ENCODE measurements around the gene CDH13.

CDH13 gene

DNA sequence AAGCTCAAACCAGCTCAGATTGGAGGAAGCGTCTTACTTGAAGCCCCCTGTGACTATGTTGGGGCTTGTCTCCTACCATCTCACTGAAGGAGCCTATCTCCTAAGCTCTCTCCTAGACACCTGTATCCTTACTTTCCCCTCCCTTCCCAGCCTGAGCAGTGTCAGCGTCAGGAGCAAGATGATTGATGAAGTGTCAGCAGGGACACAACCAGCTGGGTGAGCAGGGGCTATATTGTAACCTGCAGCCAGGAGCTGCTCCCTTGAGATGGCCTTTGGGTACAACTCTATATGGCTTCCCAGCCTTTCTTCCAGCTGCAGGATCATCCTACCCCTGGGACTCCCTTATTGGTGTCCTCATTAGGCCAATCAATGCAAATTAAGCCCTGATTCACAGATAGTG lies 1097.8 kb downstream of the CDH13 start:
- TF ChIP-seq, protein P1, sequence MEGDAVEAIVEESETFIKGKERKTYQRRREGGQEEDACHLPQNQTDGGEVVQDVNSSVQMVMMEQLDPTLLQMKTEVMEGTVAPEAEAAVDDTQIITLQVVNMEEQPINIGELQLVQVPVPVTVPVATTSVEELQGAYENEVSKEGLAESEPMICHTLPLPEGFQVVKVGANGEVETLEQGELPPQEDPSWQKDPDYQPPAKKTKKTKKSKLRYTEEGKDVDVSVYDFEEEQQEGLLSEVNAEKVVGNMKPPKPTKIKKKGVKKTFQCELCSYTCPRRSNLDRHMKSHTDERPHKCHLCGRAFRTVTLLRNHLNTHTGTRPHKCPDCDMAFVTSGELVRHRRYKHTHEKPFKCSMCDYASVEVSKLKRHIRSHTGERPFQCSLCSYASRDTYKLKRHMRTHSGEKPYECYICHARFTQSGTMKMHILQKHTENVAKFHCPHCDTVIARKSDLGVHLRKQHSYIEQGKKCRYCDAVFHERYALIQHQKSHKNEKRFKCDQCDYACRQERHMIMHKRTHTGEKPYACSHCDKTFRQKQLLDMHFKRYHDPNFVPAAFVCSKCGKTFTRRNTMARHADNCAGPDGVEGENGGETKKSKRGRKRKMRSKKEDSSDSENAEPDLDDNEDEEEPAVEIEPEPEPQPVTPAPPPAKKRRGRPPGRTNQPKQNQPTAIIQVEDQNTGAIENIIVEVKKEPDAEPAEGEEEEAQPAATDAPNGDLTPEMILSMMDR (IDR thresholded peaks at IDR 0.05; ENCODE audit: control insufficient read depth, extremely low read depth, insufficient read depth) = no peak
- no peak overlapping the region for H3K4me3 ChIP-seq (ENCODE audit: low read depth, low read length)
- DNase-seq (ENCODE audit: low read depth) = no peak

DNA sequence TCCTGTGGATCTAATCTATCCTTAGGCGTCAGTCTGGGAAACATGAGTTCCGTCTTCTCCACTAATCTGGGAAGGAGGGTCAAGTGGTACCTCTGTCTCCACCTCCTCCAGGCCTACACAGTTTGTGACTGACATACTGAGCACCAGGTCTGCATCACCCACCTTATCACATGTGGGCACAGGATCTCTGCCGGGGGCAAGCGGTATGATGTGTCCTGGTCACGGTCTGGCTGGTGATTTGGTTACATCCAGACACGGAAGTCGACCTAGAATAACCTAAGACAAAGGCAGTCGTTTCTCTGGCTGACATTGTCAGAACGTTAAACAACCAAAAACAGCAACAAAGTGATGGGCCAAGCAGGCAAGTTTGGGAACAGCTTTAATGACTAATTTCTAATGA lies 1098.5 kb downstream of the CDH13 start:
- no peak overlapping the region for H3K4me3 ChIP-seq (ENCODE audit: low read depth, low read length)
- TF ChIP-seq, protein P1 (IDR thresholded peaks at IDR 0.05; ENCODE audit: control insufficient read depth, extremely low read depth, insufficient read depth) = no peak
- no peak for DNase-seq (ENCODE audit: low read depth)

DNA sequence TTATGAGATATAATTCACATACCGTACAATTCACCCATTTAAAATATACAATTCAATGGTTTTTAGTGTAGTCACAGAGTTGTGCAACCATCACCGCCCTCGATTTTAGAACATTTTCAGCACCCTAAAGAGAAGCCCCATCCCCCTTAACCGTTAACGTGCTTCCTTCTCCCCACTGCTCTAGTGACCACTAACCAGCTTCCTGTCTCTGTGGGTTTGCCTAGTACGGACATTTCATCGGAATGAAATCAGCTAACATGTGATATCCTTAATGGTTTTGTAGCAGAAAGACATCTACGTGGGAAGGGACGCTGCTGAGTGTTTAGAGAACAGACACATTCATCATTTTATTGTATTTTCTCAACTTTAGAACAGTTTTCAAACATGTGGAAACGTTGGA lies 1100.2 kb downstream of the CDH13 start:
- no peak for DNase-seq (ENCODE audit: low read depth)
- no peak overlapping the region for H3K4me3 ChIP-seq (ENCODE audit: low read depth, low read length)
- TF ChIP-seq, protein P1 (IDR thresholded peaks at IDR 0.05; ENCODE audit: control insufficient read depth, extremely low read depth, insufficient read depth) = no peak

DNA sequence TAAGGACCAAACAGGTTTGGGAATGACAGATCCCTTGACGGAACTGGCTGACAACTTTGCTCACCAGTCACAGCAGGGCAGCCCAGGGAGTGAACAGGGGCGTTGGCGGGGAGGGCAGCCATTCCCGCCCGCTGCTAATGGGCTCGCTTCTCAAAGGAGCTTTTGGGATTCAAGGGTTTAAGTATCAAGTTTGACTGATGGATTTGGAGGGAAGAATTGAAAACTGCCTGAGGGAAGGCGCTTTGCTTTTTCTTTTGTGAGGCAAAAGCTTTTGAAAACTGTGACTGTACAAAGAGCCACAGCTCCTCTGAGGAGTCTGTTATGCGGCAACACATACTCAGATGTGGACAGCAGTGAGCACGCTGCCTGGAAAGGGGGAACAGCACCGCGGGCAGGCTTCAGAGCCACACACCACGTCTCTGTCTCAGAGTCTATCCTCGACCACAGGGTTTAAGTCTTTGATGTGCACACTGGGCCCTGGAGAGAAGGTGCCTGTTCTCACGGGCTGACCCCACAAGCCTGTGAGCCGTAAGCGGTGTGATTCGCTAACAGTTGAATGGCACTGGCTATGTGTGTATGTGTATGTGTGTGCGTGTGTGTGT lies 1101.1 kb downstream of the CDH13 start:
- DNase-seq (ENCODE audit: low read depth) = no peak
- TF ChIP-seq, protein P1 (IDR thresholded peaks at IDR 0.05; ENCODE audit: control insufficient read depth, extremely low read depth, insufficient read depth) = no peak
- H3K4me3 ChIP-seq (ENCODE audit: low read depth, low read length) = no peak overlapping the region

DNA sequence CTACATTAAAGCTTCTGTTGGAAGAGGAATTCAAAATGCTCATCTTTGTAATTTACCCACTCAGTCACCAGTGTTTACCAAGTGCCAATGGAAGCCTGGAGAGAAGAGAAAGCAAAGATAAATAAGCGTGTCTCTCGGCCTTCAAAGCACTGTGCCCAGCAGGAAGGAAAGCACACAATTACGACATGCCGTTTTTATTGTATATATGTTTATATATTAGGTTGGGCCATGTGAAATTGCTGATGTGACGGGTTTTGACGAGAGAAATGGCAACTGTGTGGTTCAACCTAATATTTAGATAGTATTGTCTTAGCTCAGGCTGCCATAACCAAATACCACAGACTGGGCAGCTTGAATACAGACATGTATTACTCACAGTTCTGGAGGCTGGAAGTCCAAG lies 1101.7 kb downstream of the CDH13 start:
- TF ChIP-seq, protein P1 (IDR thresholded peaks at IDR 0.05; ENCODE audit: control insufficient read depth, extremely low read depth, insufficient read depth) = no peak
- no peak overlapping the region for H3K4me3 ChIP-seq (ENCODE audit: low read depth, low read length)
- DNase-seq (ENCODE audit: low read depth) = peak; percentile 33

DNA sequence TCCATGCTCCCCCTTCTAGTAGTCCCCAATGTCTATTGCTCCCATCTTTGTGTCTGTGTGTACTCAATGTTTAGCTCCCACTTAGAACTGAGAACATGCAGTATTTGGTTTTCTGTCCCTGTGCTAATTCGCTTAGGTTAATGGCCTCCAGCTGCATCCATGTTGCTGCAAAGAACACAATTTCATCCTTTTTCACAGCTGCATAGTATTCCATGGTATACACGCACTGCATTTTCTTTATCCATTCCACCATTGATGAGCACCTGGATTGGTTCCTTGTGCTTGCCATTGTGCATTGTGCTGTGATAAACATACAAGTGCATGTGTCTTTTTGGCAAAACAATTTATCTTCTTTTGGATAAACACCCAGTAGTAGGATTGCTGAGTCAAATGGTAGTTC lies 1104.0 kb downstream of the CDH13 start:
- TF ChIP-seq, protein P1 (IDR thresholded peaks at IDR 0.05; ENCODE audit: control insufficient read depth, extremely low read depth, insufficient read depth) = no peak
- H3K4me3 ChIP-seq (ENCODE audit: low read depth, low read length) = no peak overlapping the region
- no peak for DNase-seq (ENCODE audit: low read depth)

DNA sequence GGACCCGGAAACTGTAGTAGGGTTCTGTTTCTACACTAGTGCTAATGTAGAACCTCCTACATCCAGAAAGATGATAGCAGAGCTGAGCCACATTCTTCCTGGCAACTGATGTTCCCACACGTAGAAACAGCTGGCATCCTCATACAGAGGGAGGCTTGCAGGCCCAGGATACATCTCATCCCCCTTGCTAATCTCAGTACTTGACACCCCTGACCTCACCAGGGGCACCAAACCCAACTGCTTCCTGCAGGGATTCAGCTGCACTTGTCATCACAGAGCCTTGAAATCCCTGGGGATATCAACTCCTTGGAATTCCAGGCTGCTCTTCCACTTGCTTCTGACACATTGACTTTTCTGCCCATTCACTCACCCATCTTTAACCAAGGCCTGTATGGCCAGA lies 1105.8 kb downstream of the CDH13 start:
- TF ChIP-seq, protein P1 (IDR thresholded peaks at IDR 0.05; ENCODE audit: control insufficient read depth, extremely low read depth, insufficient read depth) = no peak
- DNase-seq (ENCODE audit: low read depth) = no peak
- no peak overlapping the region for H3K4me3 ChIP-seq (ENCODE audit: low read depth, low read length)

Measured in LNCaP clone FGC (cell line).